IMR-90 (cell line): Measurements from ENCODE around the gene DCLK1. TPM values are rescaled to one million over a fixed set of nuclear protein-coding genes. Genes with fewer than 3 reads are reported as not detected.
A peak's percentile ranks its signal among the peaks of the same experiment; 100 is the strongest.

Experiments used
- ATAC-seq: fragments of 200-7000 bp; cut with Tn5 transposase; 2 replicates; pipeline ENCODE4 v1.9.1; 2020; ENCODE audit warnings: low read depth, mild to moderate bottlenecking, moderate library complexity
- BruUV-seq: library from RNA; stranded (reverse); fragments of 400-500 nt; replicated peaks from 2 replicates; lab custom pipeline; 2021; lab: Mats Ljungman, UMichigan
- CTCF ChIA-PET: fragments of 300-600 bp; formaldehyde crosslinking; extraction: SDS; loops from one replicate; lab custom pipeline; 2021; ENCODE audit warnings: antibody characterized with exemption; lab: Yijun Ruan, JAX
- POLR2A ChIA-PET: fragments of 300-600 bp; sonication (Branson Sonifier 250); formaldehyde crosslinking; loops from one replicate; lab custom pipeline; 2022; ENCODE audit warnings: antibody characterized with exemption; ENCODE audit not compliant: unreplicated experiment; lab: Charles Lee
- DNase-seq: peaks from one replicate; pipeline ENCODE4 v3.0.0; 2013
- H2AFZ ChIP-seq: replicated peaks from 2 replicates; pipeline ENCODE3; 2013; ENCODE audit warnings: low read length, mild to moderate bottlenecking; ENCODE audit not compliant: poor library complexity
- H2AK5ac ChIP-seq: 2 replicates; pipeline ENCODE4 v1.6.1; 2013; ENCODE audit warnings: low read depth, low read length, inconsistent platforms
- H2AK9ac ChIP-seq: replicated peaks from 2 replicates; pipeline ENCODE3; 2013; ENCODE audit warnings: mild to moderate bottlenecking, low read depth, low read length, moderate library complexity; ENCODE audit not compliant: poor library complexity
- H2BK120ac ChIP-seq: 2 replicates; pipeline ENCODE4 v1.6.1; 2013; ENCODE audit warnings: low read depth, low read length, inconsistent platforms
- H2BK15ac ChIP-seq: 3 replicates; pipeline ENCODE4 v1.6.1; 2013; ENCODE audit warnings: low read depth, low read length, inconsistent platforms
- H2BK20ac ChIP-seq: 2 replicates; pipeline ENCODE4 v1.6.1; 2013; ENCODE audit warnings: low read depth, mild to moderate bottlenecking, inconsistent platforms, low read length, moderate library complexity
- H2BK5ac ChIP-seq: 2 replicates; pipeline ENCODE4 v1.6.1; 2013; ENCODE audit warnings: mild to moderate bottlenecking, low read depth, low read length, inconsistent platforms; ENCODE audit not compliant: poor library complexity, severe bottlenecking
- H3K14ac ChIP-seq: replicated peaks from 2 replicates; pipeline ENCODE4 v1.6.1; 2013; ENCODE audit warnings: low read depth, low read length, inconsistent platforms
- H3K18ac ChIP-seq: 2 replicates; pipeline ENCODE4 v1.6.1; 2013; ENCODE audit warnings: low read depth, low read length, control low read depth
- H3K23ac ChIP-seq: 2 replicates; pipeline ENCODE4 v1.6.1; 2013; ENCODE audit warnings: low read depth, low read length, inconsistent platforms
- H3K27ac ChIP-seq: 2 replicates; pipeline ENCODE4 v1.5.1; 2013; ENCODE audit warnings: mild to moderate bottlenecking, control low read depth, low read length; ENCODE audit not compliant: insufficient read depth
- H3K27me3 ChIP-seq: 2 replicates; pipeline ENCODE4 v1.6.1; 2013; ENCODE audit warnings: low read length; ENCODE audit not compliant: control insufficient read depth, insufficient read depth
- H3K36me3 ChIP-seq: 2 replicates; pipeline ENCODE4 v1.6.1; 2013; ENCODE audit warnings: low read length, mixed read lengths; ENCODE audit not compliant: control insufficient read depth, insufficient read depth
- H3K4ac ChIP-seq: 2 replicates; pipeline ENCODE4 v1.6.1; 2013; ENCODE audit warnings: low read depth, low read length, inconsistent platforms
- H3K4me1 ChIP-seq: 2 replicates; pipeline ENCODE4 v1.6.1; 2013; ENCODE audit warnings: low read length, mixed read lengths; ENCODE audit not compliant: control insufficient read depth, insufficient read depth
- H3K4me2 ChIP-seq: 2 replicates; pipeline ENCODE4 v1.6.1; 2013; ENCODE audit warnings: low read depth, mild to moderate bottlenecking, control low read depth, low read length, moderate library complexity
- H3K4me3 ChIP-seq: 2 replicates; pipeline ENCODE4 v1.5.1; 2013; ENCODE audit warnings: low read depth, mild to moderate bottlenecking, control low read depth, low read length, moderate library complexity; ENCODE audit not compliant: insufficient read depth
- H3K56ac ChIP-seq: 2 replicates; pipeline ENCODE4 v1.6.1; 2013; ENCODE audit warnings: low read length, inconsistent platforms; ENCODE audit not compliant: insufficient read depth; ENCODE audit errors: extremely low read depth
- H3K79me1 ChIP-seq, 2 experiments: 2 replicates each; pipeline ENCODE4 v1.6.1; 2013; ENCODE audit warnings: low read length in 2 of 2, inconsistent platforms in 1 of 2, low read depth in 1 of 2
- H3K9ac ChIP-seq: 2 replicates; pipeline ENCODE4 v1.6.1; 2013; ENCODE audit warnings: low read depth, low read length, control low read depth
- H3K9me1 ChIP-seq: 2 replicates; pipeline ENCODE4 v1.6.1; 2013; ENCODE audit warnings: low read length, inconsistent platforms; ENCODE audit not compliant: insufficient read depth
- H3K9me3 ChIP-seq: 2 replicates; pipeline ENCODE4 v1.6.1; 2013; ENCODE audit warnings: low read length; ENCODE audit not compliant: control insufficient read depth, insufficient read depth
- H4K20me1 ChIP-seq: 2 replicates; pipeline ENCODE4 v1.6.1; 2013; ENCODE audit warnings: low read length, inconsistent platforms; ENCODE audit not compliant: insufficient read depth
- H4K5ac ChIP-seq: 2 replicates; pipeline ENCODE4 v1.6.1; 2013; ENCODE audit warnings: mild to moderate bottlenecking, low read depth, low read length, control low read depth
- H4K8ac ChIP-seq, 2 experiments: 2 replicates each; pipeline ENCODE4 v1.6.1; 2013; ENCODE audit warnings: low read depth in 2 of 2, low read length in 2 of 2, control low read depth in 1 of 2, inconsistent platforms in 1 of 2
- H4K91ac ChIP-seq: 2 replicates; pipeline ENCODE4 v1.6.1; 2013; ENCODE audit warnings: low read depth, low read length, inconsistent platforms; ENCODE audit not compliant: insufficient read depth
- CHD1 ChIP-seq: IDR thresholded peaks from 2 replicates; pipeline ENCODE4 v1.6.1; 2012; ENCODE audit warnings: low read depth, low read length, improper control_type of control experiment
- CTCF ChIP-seq: conservative IDR thresholded peaks from 2 replicates; pipeline ENCODE4 v1.5.1; 2012; ENCODE audit warnings: mild to moderate bottlenecking, low read depth, low read length, improper control_type of control experiment
- POLR2A ChIP-seq: IDR thresholded peaks from 2 replicates; pipeline ENCODE4 v1.6.1; 2012; ENCODE audit warnings: mild to moderate bottlenecking, low read depth, low read length
- RAD21 ChIP-seq: IDR thresholded peaks from 2 replicates; pipeline ENCODE4 v1.6.1; 2012; ENCODE audit warnings: low read length, improper control_type of control experiment
- SMC3 ChIP-seq: fragments of 150-350 bp; IDR thresholded peaks from 2 replicates; pipeline ENCODE4 v1.6.1; 2016; ENCODE audit warnings: low read depth, mild to moderate bottlenecking, antibody characterized with exemption, low read length, moderate library complexity
- WGBS, 2 experiments: methylation state at CpG; one replicate each; pipeline versions ENCODE4 v1.1.5 to v1.1.7; 2013; ENCODE audit warnings: missing lambda C conversion rate in 2 of 2; ENCODE audit not compliant: insufficient read length in 1 of 2; ENCODE audit errors: extremely low coverage in 2 of 2; 5-methylcytosine and 5-hydroxymethylcytosine counted together
- dilution Hi-C: fragments of 300-500 bp; cut with HindIII; formaldehyde crosslinking; loops from one replicate; pipeline ENCODE4 v1.14.3; 2018; ENCODE audit warnings: low sequenced_read_pairs; ENCODE audit not compliant: unreplicated experiment
- in situ Hi-C: fragments of 300-500 bp; cut with MboI; formaldehyde crosslinking; loops from 3 replicates; pipeline ENCODE4 v1.14.3; 2019; ENCODE audit warnings: low sequenced_read_pairs, inconsistent platforms, mixed read lengths
- intact Hi-C: fragments of 100-400 bp; cut with micrococcal nuclease; formaldehyde crosslinking; loops from 2 replicates; pipeline ENCODE4 v1.10.0; 2022
- polyA plus RNA-seq, 3 experiments: library from polyadenylated mRNA; depleted of rRNA; stranded (reverse); fragments of >200 nt; gene quantifications; 2 replicates each; pipeline ENCODE4 v1.2.3, GENCODE V29; 2012; ENCODE audit warnings: low replicate concordance in 1 of 3
- total RNA-seq: library from RNA; depleted of rRNA; stranded (reverse); fragments of >200 nt; gene quantifications from 2 replicates; pipeline ENCODE4 v1.2.3, GENCODE V29; 2012

The DCLK1 gene
- total and polyA plus RNA-seq, 2 of the 4 experiments (the other 2 are of a cell fraction) = under 0.01 to 0.02 TPM

- H4K20me1 ChIP-seq = no peaks in the 10 kb centered on the region
- no TSS peak for BruUV-seq
- TF ChIP-seq CTCF (peak; percentile 86), CHD1 (no peak), SMC3 (peak; percentile 68), RAD21 (peak; percentile 87), POLR2A (no peak)
These were observed 152.4 kb downstream of the DCLK1 start for GRCh38 chr13:35978607-35979316.

More at GRCh38 chr13:35978607-35979316, 152.4 kb downstream of the DCLK1 start:
- CTCF ChIA-PET = interaction anchor here (0.6 to 1.3 kb wide), 12 partner anchors 11 to 759 kb away, joined by 3 to 24 read pairs (median 4); no protein-coding TSS in a partner anchor
- Histone ChIP-seq H2AFZ (peak overlapping the region; percentile 70), H3K4me2 (no peak overlapping the region), H2AK9ac (no peak overlapping the region), H3K9ac (no peak overlapping the region), H4K5ac (no peak overlapping the region), H3K79me1 (no peaks in the 10 kb centered on the region), H4K91ac (no peak overlapping the region), H3K27ac (no peak overlapping the region), H3K4me1 (no peaks in the 10 kb centered on the region; the same call in 1 of the 2 replicates), H2AK5ac (no peak overlapping the region), H2BK120ac (no peak overlapping the region), H3K23ac (no peak overlapping the region), H3K18ac (no peak overlapping the region), H2BK20ac (no peak overlapping the region), H3K4me3 (no peak overlapping the region), H3K4ac (no peak overlapping the region), H3K36me3 (no peaks in the 10 kb centered on the region), H2BK15ac (no peak overlapping the region), H4K8ac (no peak overlapping the region), H3K27me3 (peaks cover 4% of the 10 kb centered on the region; the same call in 1 of the 2 replicates), H3K9me3 (no peaks in the 10 kb centered on the region; the same call in 1 of the 2 replicates), H3K14ac (no peak overlapping the region), H2BK5ac (no peak overlapping the region), H3K56ac (no peak overlapping the region), H3K9me1 (no peaks in the 10 kb centered on the region)
- in situ Hi-C loops = loop anchor here (10.0 to 25.0 kb wide), 2 partner anchors 759 to 996 kb away; no protein-coding TSS in a partner anchor
- intact Hi-C loops = loop anchor here (1.0 to 10.0 kb wide), 4 partner anchors 297 to 1016 kb away; partner anchors contain the start of gene ALG5
- POLR2A ChIA-PET = no interaction called here
- peak; percentile 69 for DNase-seq
- dilution Hi-C loops = no loop called here
- ATAC-seq = peak; percentile 68
- WGBS, 2 experiments = no CpG with 5 or more reads among the region's 10 CpGs
